HL-60 (cell line): Measurements from ENCODE around the gene DMRT1.

Source experiments
- GABPA ChIP-seq: IDR thresholded peaks from 2 replicates; pipeline ENCODE4 v1.6.1; 2012; ENCODE audit warnings: low read depth
- TF ChIP-seq, protein P1 (sequence below): IDR thresholded peaks from one replicate; pipeline ENCODE4 v1.5.1; 2011; ENCODE audit warnings: low read length, control low read depth, inconsistent platforms; ENCODE audit not compliant: insufficient read depth
- TF ChIP-seq, protein P2 (sequence below): IDR thresholded peaks from 2 replicates; pipeline ENCODE4 v1.6.1; 2012; ENCODE audit warnings: low read depth; ENCODE audit not compliant: insufficient replicate concordance

DNA sequence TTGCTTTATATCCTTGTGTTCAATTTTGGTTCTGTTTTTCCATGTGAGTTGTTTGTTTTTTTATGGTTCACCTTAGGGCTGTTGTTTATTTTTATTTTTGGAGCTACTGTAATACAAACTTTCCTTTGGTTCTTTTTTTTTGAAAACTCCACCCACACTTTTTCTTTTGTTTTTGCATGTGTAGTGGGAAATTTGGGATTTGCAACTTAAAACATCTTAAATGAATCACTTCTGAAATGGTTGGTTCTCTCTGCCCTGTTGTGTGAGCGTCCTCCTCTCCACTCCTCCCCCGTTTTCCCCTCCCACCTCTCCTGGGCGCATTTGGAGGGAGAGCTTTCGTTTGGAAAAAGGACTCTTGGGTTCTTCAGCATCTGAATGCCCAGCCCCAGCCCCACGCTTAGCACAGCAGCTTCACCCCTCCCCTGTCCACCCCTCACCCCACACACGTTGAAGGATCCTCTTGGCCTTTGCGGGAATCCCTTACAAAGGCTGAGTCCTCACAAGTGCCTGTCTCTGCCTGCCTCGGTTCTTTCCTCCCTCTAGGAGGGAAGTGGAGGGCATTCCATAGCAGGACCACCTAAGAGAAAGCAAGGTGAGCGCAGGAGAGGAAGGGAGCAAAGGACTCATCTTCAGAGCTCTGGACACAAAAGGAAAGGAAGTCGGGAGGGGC is 67.2 kb downstream of the DMRT1 start:
- TF ChIP-seq, protein P1, sequence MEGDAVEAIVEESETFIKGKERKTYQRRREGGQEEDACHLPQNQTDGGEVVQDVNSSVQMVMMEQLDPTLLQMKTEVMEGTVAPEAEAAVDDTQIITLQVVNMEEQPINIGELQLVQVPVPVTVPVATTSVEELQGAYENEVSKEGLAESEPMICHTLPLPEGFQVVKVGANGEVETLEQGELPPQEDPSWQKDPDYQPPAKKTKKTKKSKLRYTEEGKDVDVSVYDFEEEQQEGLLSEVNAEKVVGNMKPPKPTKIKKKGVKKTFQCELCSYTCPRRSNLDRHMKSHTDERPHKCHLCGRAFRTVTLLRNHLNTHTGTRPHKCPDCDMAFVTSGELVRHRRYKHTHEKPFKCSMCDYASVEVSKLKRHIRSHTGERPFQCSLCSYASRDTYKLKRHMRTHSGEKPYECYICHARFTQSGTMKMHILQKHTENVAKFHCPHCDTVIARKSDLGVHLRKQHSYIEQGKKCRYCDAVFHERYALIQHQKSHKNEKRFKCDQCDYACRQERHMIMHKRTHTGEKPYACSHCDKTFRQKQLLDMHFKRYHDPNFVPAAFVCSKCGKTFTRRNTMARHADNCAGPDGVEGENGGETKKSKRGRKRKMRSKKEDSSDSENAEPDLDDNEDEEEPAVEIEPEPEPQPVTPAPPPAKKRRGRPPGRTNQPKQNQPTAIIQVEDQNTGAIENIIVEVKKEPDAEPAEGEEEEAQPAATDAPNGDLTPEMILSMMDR = no peak
- no peak for TF ChIP-seq GABPA
- TF ChIP-seq, protein P2, sequence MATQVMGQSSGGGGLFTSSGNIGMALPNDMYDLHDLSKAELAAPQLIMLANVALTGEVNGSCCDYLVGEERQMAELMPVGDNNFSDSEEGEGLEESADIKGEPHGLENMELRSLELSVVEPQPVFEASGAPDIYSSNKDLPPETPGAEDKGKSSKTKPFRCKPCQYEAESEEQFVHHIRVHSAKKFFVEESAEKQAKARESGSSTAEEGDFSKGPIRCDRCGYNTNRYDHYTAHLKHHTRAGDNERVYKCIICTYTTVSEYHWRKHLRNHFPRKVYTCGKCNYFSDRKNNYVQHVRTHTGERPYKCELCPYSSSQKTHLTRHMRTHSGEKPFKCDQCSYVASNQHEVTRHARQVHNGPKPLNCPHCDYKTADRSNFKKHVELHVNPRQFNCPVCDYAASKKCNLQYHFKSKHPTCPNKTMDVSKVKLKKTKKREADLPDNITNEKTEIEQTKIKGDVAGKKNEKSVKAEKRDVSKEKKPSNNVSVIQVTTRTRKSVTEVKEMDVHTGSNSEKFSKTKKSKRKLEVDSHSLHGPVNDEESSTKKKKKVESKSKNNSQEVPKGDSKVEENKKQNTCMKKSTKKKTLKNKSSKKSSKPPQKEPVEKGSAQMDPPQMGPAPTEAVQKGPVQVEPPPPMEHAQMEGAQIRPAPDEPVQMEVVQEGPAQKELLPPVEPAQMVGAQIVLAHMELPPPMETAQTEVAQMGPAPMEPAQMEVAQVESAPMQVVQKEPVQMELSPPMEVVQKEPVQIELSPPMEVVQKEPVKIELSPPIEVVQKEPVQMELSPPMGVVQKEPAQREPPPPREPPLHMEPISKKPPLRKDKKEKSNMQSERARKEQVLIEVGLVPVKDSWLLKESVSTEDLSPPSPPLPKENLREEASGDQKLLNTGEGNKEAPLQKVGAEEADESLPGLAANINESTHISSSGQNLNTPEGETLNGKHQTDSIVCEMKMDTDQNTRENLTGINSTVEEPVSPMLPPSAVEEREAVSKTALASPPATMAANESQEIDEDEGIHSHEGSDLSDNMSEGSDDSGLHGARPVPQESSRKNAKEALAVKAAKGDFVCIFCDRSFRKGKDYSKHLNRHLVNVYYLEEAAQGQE = no peak
